Prostate gland (tissue), 2 donors: ENCODE data around the gene OR10AG1.

ENCODE experiments used
- POLR2A ChIP-seq: fragments of 450-650 bp; IDR thresholded peaks from one replicate; pipeline ENCODE4 v1.6.1; 2016; ENCODE audit warnings: antibody characterized with exemption, mild to moderate bottlenecking
- TF ChIP-seq, protein P1 (sequence below), 4 experiments: fragments of 200-600 bp in 2 of 4; fragments of 450-650 bp in 2 of 4; sonication (generic) in 2 of 4; IDR thresholded peaks; 1 replicate in 3 of 4; 2 replicates in 1 of 4; pipeline ENCODE4 v1.5.1; 2016 to 2019; ENCODE audit warnings: antibody characterized with exemption in 4 of 4, mild to moderate bottlenecking in 2 of 4, moderate library complexity in 2 of 4

- TF ChIP-seq, protein P1, sequence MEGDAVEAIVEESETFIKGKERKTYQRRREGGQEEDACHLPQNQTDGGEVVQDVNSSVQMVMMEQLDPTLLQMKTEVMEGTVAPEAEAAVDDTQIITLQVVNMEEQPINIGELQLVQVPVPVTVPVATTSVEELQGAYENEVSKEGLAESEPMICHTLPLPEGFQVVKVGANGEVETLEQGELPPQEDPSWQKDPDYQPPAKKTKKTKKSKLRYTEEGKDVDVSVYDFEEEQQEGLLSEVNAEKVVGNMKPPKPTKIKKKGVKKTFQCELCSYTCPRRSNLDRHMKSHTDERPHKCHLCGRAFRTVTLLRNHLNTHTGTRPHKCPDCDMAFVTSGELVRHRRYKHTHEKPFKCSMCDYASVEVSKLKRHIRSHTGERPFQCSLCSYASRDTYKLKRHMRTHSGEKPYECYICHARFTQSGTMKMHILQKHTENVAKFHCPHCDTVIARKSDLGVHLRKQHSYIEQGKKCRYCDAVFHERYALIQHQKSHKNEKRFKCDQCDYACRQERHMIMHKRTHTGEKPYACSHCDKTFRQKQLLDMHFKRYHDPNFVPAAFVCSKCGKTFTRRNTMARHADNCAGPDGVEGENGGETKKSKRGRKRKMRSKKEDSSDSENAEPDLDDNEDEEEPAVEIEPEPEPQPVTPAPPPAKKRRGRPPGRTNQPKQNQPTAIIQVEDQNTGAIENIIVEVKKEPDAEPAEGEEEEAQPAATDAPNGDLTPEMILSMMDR (IDR thresholded peaks at IDR 0.05): no peak
- TF ChIP-seq POLR2A: no peak
Observed at GRCh38 chr11:55994525-55994924, 24.8 kb upstream of the OR10AG1 start, which contains the start of gene OR5F1.
